H1 (cell line): ENCODE results near the gene CMTM2.

Experiments used
- ATF3 ChIP-seq: IDR thresholded peaks from 2 replicates; pipeline ENCODE4 v1.6.1; 2011; ENCODE audit warnings: low read depth, mild to moderate bottlenecking, low read length; ENCODE audit not compliant: insufficient read depth
- CEBPB ChIP-seq: IDR thresholded peaks from 2 replicates; pipeline ENCODE4 v1.6.1; 2012; ENCODE audit warnings: low read depth, low read length
- EGR1 ChIP-seq: IDR thresholded peaks from 2 replicates; pipeline ENCODE4 v1.6.1; 2011; ENCODE audit warnings: low read depth, low read length, borderline replicate concordance
- GABPA ChIP-seq: IDR thresholded peaks from 2 replicates; pipeline ENCODE4 v1.6.1; 2011; ENCODE audit warnings: mild to moderate bottlenecking, low read length, moderate library complexity, borderline replicate concordance; ENCODE audit not compliant: insufficient read depth
- NRF1 ChIP-seq: IDR thresholded peaks from 2 replicates; pipeline ENCODE4 v1.6.1; 2011; ENCODE audit warnings: mild to moderate bottlenecking, low read depth, low read length, improper control_type of control experiment
- POLR2A ChIP-seq, 2 experiments: IDR thresholded peaks; 1 replicate in 1 of 2; 2 replicates in 1 of 2; pipeline ENCODE4 v1.6.1; 2011; ENCODE audit warnings: low read depth in 2 of 2, low read length in 2 of 2, mild to moderate bottlenecking in 2 of 2; ENCODE audit errors: control extremely low read depth in 1 of 2
- SUZ12 ChIP-seq: fragments of 200-600 bp; sonication (generic); IDR thresholded peaks from 2 replicates; pipeline ENCODE4 v1.6.1; 2012; ENCODE audit warnings: mild to moderate bottlenecking, inconsistent platforms, low read length, moderate library complexity, mixed read lengths
- TAF1 ChIP-seq: IDR thresholded peaks from 2 replicates; pipeline ENCODE4 v1.6.1; 2011; ENCODE audit warnings: mild to moderate bottlenecking, low read depth, low read length
- USF2 ChIP-seq: IDR thresholded peaks from 2 replicates; pipeline ENCODE4 v1.6.1; 2011; ENCODE audit warnings: low read length, improper control_type of control experiment
- TF ChIP-seq, protein P1 (sequence below), 3 experiments: IDR thresholded peaks; 1 replicate in 2 of 3; 2 replicates in 1 of 3; pipeline versions ENCODE4 v1.5.1 to v1.6.1; 2011; ENCODE audit warnings: low read length in 3 of 3, mild to moderate bottlenecking in 3 of 3, inconsistent platforms in 2 of 3, low read depth in 1 of 3, moderate library complexity in 1 of 3; ENCODE audit not compliant: insufficient read depth in 1 of 3; ENCODE audit errors: control extremely low read depth in 1 of 3

DNA sequence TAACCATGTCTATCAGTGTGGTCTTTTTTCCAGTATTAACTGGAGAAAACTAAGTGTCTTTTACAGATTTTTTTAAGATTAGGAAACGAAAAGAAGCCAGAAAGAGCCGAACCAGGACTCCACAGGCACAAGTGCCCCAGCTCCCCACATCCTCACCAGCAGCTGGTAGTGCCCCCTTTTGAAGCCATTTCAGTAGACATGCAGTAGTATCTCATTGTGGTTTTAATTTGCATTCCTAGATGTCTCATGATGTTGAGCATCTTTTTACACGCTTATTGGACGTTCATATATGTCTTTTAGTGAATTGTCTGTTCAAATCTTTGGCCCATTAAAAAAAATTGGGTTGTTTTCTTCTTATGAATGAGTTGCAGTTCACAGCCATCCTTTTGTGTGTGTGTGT lies 20.5 kb downstream of the CMTM2 start:
- no peak for TF ChIP-seq EGR1
- TF ChIP-seq USF2, result no peak
- no peak for TF ChIP-seq TAF1
- TF ChIP-seq ATF3, result no peak
- TF ChIP-seq POLR2A (IDR thresholded peaks at IDR 0.05; ENCODE audit: control extremely low read depth in 1 of 2, low read depth in 2 of 2, low read length in 2 of 2), result no peak
- no peak for TF ChIP-seq SUZ12
- TF ChIP-seq, protein P1, sequence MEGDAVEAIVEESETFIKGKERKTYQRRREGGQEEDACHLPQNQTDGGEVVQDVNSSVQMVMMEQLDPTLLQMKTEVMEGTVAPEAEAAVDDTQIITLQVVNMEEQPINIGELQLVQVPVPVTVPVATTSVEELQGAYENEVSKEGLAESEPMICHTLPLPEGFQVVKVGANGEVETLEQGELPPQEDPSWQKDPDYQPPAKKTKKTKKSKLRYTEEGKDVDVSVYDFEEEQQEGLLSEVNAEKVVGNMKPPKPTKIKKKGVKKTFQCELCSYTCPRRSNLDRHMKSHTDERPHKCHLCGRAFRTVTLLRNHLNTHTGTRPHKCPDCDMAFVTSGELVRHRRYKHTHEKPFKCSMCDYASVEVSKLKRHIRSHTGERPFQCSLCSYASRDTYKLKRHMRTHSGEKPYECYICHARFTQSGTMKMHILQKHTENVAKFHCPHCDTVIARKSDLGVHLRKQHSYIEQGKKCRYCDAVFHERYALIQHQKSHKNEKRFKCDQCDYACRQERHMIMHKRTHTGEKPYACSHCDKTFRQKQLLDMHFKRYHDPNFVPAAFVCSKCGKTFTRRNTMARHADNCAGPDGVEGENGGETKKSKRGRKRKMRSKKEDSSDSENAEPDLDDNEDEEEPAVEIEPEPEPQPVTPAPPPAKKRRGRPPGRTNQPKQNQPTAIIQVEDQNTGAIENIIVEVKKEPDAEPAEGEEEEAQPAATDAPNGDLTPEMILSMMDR (IDR thresholded peaks at IDR 0.05; ENCODE audit: control extremely low read depth in 1 of 3, insufficient read depth in 1 of 3, low read depth in 1 of 3, low read length in 3 of 3), result no peak
- no peak for TF ChIP-seq CEBPB
- TF ChIP-seq GABPA, result no peak
- no peak for TF ChIP-seq NRF1
